Omental fat pad (tissue), 4 donors: ENCODE results near the gene PRKCA. TPM values are rescaled to one million over a fixed set of nuclear protein-coding genes. Genes with fewer than 3 reads are reported as not detected.
"Not testable (repeated sequence)": the region's sequence is repeated elsewhere in the genome, so short reads cannot be mapped to it uniquely, and the experiment has no call there.

Experiments
- ATAC-seq: fragments of 150-250 bp; one replicate; pipeline ENCODE4 v1.9.1; 2016; ENCODE audit warnings: mild to moderate bottlenecking, moderate library complexity; ENCODE audit not compliant: low FRiP score
- DNase-seq: peaks from one replicate; pipeline ENCODE4 v3.0.0-alpha.2; 2019; ENCODE audit warnings: low spot score
- CTCF ChIP-seq, 3 donors: fragments of 450-650 bp; IDR thresholded peaks; one replicate each; pipeline ENCODE4 v1.5.1; 2016 to 2017; ENCODE audit warnings: antibody characterized with exemption in 3 of 3, mild to moderate bottlenecking in 3 of 3, moderate library complexity in 2 of 3
- total RNA-seq, 4 donors: library from RNA; depleted of rRNA; stranded (reverse); fragments of >200 nt; gene quantifications; one replicate each; pipeline ENCODE4 v1.1.0, GENCODE V29; 2016

The PRKCA gene
- total RNA-seq, 4 donors from 2014 or later: 6.7 to 14.3 (median 10.3) TPM

- DNase-seq (no peak), ATAC-seq (no peak)
- TF ChIP-seq CTCF (IDR thresholded peaks at IDR 0.05): no peak
Observed at GRCh38 chr17:66711401-66711800, 409.0 kb downstream of the PRKCA start.

- DNase-seq (no peak), ATAC-seq (no peak)
- TF ChIP-seq CTCF (IDR thresholded peaks at IDR 0.05): no peak
Observed at GRCh38 chr17:66711881-66712321, 409.5 kb downstream of the PRKCA start.

GRCh38 chr17:66712453-66712852, 410.0 kb downstream of the PRKCA start:
- ATAC-seq (no peak), DNase-seq (no peak)
- no peak for TF ChIP-seq CTCF (IDR thresholded peaks at IDR 0.05)

- ATAC-seq, DNase-seq: not testable (repeated sequence)
Observed at GRCh38 chr17:66713021-66713532, 410.7 kb downstream of the PRKCA start.

- no peak for ATAC-seq
- DNase-seq: no peak
Observed at GRCh38 chr17:66713533-66714042, 411.2 kb downstream of the PRKCA start.

GRCh38 chr17:66714046-66715023, 411.9 kb downstream of the PRKCA start:
- ATAC-seq (no peak), DNase-seq (no peak)
- no peak for TF ChIP-seq CTCF (IDR thresholded peaks at IDR 0.05)

More at GRCh38 chr17:66713533-66714042, 411.2 kb downstream of the PRKCA start:
- no peak for TF ChIP-seq CTCF (IDR thresholded peaks at IDR 0.05)

- DNase-seq (no peak), ATAC-seq (no peak)
- TF ChIP-seq CTCF (IDR thresholded peaks at IDR 0.05): no peak
Observed at GRCh38 chr17:66715076-66715675, 412.8 kb downstream of the PRKCA start.
